GM12878 (cell line): ENCODE data around the gene PANX2. TPM values are rescaled to one million over a fixed set of nuclear protein-coding genes. Genes with fewer than 3 reads are reported as not detected.

ENCODE experiments used
- BCL3 ChIP-seq: IDR thresholded peaks from 2 replicates; pipeline ENCODE4 v1.6.1; 2011; ENCODE audit warnings: borderline replicate concordance, low read depth, mild to moderate bottlenecking, moderate library complexity, low read length; ENCODE audit not compliant: insufficient read depth, poor library complexity, severe bottlenecking
- CBX3 ChIP-seq: fragments of 200-600 bp; sonication (generic); IDR thresholded peaks from 2 replicates; pipeline ENCODE4 v1.6.1; 2016; ENCODE audit warnings: low read depth, borderline replicate concordance
- CHD2 ChIP-seq: IDR thresholded peaks from 2 replicates; pipeline ENCODE4 v1.6.1; 2011; ENCODE audit warnings: low read depth, low read length, improper control_type of control experiment, borderline replicate concordance
- CREM ChIP-seq: IDR thresholded peaks from 2 replicates; pipeline ENCODE4 v1.6.1; 2014; ENCODE audit warnings: antibody characterized with exemption, low read depth
- E2F8 ChIP-seq: fragments of 450-650 bp; IDR thresholded peaks from 2 replicates; pipeline ENCODE4 v1.6.1; 2018; ENCODE audit warnings: mild to moderate bottlenecking, low read depth, moderate library complexity; ENCODE audit not compliant: partially characterized antibody
- HDGF ChIP-seq: fragments of 450-650 bp; IDR thresholded peaks from 2 replicates; pipeline ENCODE4 v1.6.1; 2016; ENCODE audit warnings: antibody characterized with exemption
- IRF4 ChIP-seq: IDR thresholded peaks from 2 replicates; pipeline ENCODE4 v1.6.1; 2011; ENCODE audit warnings: low read depth, low read length
- NFYB ChIP-seq: IDR thresholded peaks from 2 replicates; pipeline ENCODE4 v1.6.1; 2011; ENCODE audit warnings: low read depth, mild to moderate bottlenecking, low read length, improper control_type of control experiment, moderate library complexity; ENCODE audit not compliant: insufficient read depth
- POLR2AphosphoS2 ChIP-seq: IDR thresholded peaks from 2 replicates; pipeline ENCODE4 v1.6.1; 2011; ENCODE audit warnings: low read depth, mild to moderate bottlenecking, low read length, improper control_type of control experiment, moderate library complexity
- RFX5 ChIP-seq: IDR thresholded peaks from 2 replicates; pipeline ENCODE4 v1.6.1; 2011; ENCODE audit warnings: low read depth, low read length, improper control_type of control experiment
- STAT3 ChIP-seq: IDR thresholded peaks from 2 replicates; pipeline ENCODE4 v1.6.1; 2011; ENCODE audit warnings: low read depth, low read length, improper control_type of control experiment
- polyA plus RNA-seq, 11 experiments: library from polyadenylated mRNA; depleted of rRNA in 4 of 11; unstranded in 6 of 11; stranded (reverse) in 5 of 11; fragments of >200 nt; fragmentation: Nextera tagmentation in 4 of 11; fragmentation: Illumina TruSeq in 1 of 11; extraction: Ambion mirVana in 4 of 11; extraction: Trizol in 1 of 11; gene quantifications; 1 replicate in 1 of 11; 2 replicates in 10 of 11; pipeline versions ENCODE4 v1.2.1 to v1.2.3, GENCODE V29; 2011 to 2016; ENCODE audit warnings: inconsistent platforms in 2 of 11, missing spikeins in 2 of 11, low read depth in 1 of 11
- total RNA-seq, 4 experiments: library from RNA; depleted of rRNA in 3 of 4; stranded (reverse); fragments of >200 nt in 3 of 4; fragmentation: Illumina TruSeq in 1 of 4; extraction: Trizol in 1 of 4; gene quantifications; 2 replicates each; pipeline versions ENCODE4 v1.2.1 to v1.2.3, GENCODE V29; 2013 to 2021

PANX2 gene
- total and polyA plus RNA-seq, 10 of the 15 experiments (the other 5 are each of a cell fraction or from before 2014, with no cell fraction given), result 0.04 to 0.44 (median 0.17) TPM; not detected in 5

- peak; percentile 84 for TF ChIP-seq CHD2
- no peak for TF ChIP-seq E2F8
- TF ChIP-seq RFX5, result peak; percentile 43
- TF ChIP-seq HDGF, result peak; percentile 89
- TF ChIP-seq POLR2AphosphoS2, result peak; percentile 60; the same call in 1 of the 2 replicates
- TF ChIP-seq STAT3, result no peak
- no peak for TF ChIP-seq CBX3
- peak; percentile 82; the same call in 1 of the 2 replicates for TF ChIP-seq CREM
- TF ChIP-seq IRF4, result no peak
- TF ChIP-seq BCL3, result peak; percentile 72
- peak; percentile 70; the same call in 1 of the 2 replicates for TF ChIP-seq NFYB
- TF ChIP-seq, all 136 proteins: peak for 39
Observed at GRCh38 chr22:50190182-50190940, 19.8 kb downstream of the PANX2 start (continued).
